Activated T-cell treated with anti-CD3 and anti-CD28 coated beads, Interleukin-2, amount 50 U/mL, for 1 hour (primary cell): ENCODE data around the gene CFAP69.
"Not testable (repeated sequence)": the region's sequence is repeated elsewhere in the genome, so short reads cannot be mapped to it uniquely, and the experiment has no call there.

Source experiments
- DNase-seq: peaks from one replicate; pipeline ENCODE4 v3.0.0-alpha.2; 2020

The CFAP69 gene

GRCh38 chr7:90276033-90276728 is 31.2 kb downstream of the CFAP69 start:
- no peak for DNase-seq

- no peak for DNase-seq
These were observed 43.2 kb downstream of the CFAP69 start for GRCh38 chr7:90288154-90288553.

GRCh38 chr7:90290244-90291113 is 45.5 kb downstream of the CFAP69 start:
- no peak for DNase-seq

- DNase-seq: no peak
These were observed 53.4 kb downstream of the CFAP69 start for GRCh38 chr7:90298145-90299038.

GRCh38 chr7:90303241-90303640 is 58.3 kb downstream of the CFAP69 start:
- no peak for DNase-seq

- no peak for DNase-seq
These were observed 64.9 kb downstream of the CFAP69 start for GRCh38 chr7:90309872-90310271.

- DNase-seq: no peak
These were observed 66.2 kb downstream of the CFAP69 start for GRCh38 chr7:90311175-90311574.

GRCh38 chr7:90312745-90313144 is 67.8 kb downstream of the CFAP69 start:
- no peak for DNase-seq

GRCh38 chr7:90313907-90314306 is 68.9 kb downstream of the CFAP69 start:
- no peak for DNase-seq

- DNase-seq: no peak
These were observed 75.0 kb downstream of the CFAP69 start for GRCh38 chr7:90320014-90320413.

GRCh38 chr7:90320418-90320800 is 75.4 kb downstream of the CFAP69 start:
- no peak for DNase-seq

- DNase-seq: no peak
These were observed 76.0 kb downstream of the CFAP69 start, which contains the start of gene FAM237B for GRCh38 chr7:90320801-90321494. TSS of gene FAM237B (minus strand) at chr7:90321304. CDS start at chr7:90319748, 1,556 bp downstream.

- no peak for DNase-seq
These were observed 77.9 kb downstream of the CFAP69 start for GRCh38 chr7:90322837-90323236.

GRCh38 chr7:90326500-90326899 is 81.5 kb downstream of the CFAP69 start:
- no peak for DNase-seq

GRCh38 chr7:90334193-90334843 is 89.3 kb downstream of the CFAP69 start:
- no peak for DNase-seq

- DNase-seq: not testable (repeated sequence)
These were observed 90.0 kb downstream of the CFAP69 start for GRCh38 chr7:90334926-90335325.

- no peak for DNase-seq
These were observed 92.1 kb downstream of the CFAP69 start for GRCh38 chr7:90337106-90337505.

- no peak for DNase-seq
These were observed 100.0 kb downstream of the CFAP69 start for GRCh38 chr7:90345016-90345415.

- no peak for DNase-seq
These were observed 100.8 kb downstream of the CFAP69 start for GRCh38 chr7:90345595-90346335.

GRCh38 chr7:90346336-90347125 is 101.6 kb downstream of the CFAP69 start, which contains the start of gene GTPBP10:
TSS of gene GTPBP10 (plus strand) at chr7:90346716. CDS start at chr7:90346742, 26 bp downstream.
- DNase-seq: peak; percentile 95
